ENCODE results near the gene GNMT.

GNMT gene

GRCh38 chr6:43009124-43009523, 48.6 kb downstream of the GNMT start:
- no peak overlapping the region for H3K4me3 ChIP-seq (ENCODE audit: low read depth, low read length)
- ChIA-PET POLR2A (interaction anchor here (1.1 kb wide), 1 partner anchor 15 kb away, joined by 4 read pairs; no protein-coding TSS in a partner anchor), CTCF (interaction anchor here (0.6 to 3.0 kb wide), 5 partner anchors 13 to 192 kb away, joined by 3 to 14 read pairs (median 6); no protein-coding TSS in a partner anchor)
- DNase-seq (ENCODE audit: low read depth, low spot score) = no peak
- peak; percentile 54 for TF ChIP-seq CTCF (IDR thresholded peaks at IDR 0.05; ENCODE audit: insufficient read depth, low read length, missing control alignments)

DNA sequence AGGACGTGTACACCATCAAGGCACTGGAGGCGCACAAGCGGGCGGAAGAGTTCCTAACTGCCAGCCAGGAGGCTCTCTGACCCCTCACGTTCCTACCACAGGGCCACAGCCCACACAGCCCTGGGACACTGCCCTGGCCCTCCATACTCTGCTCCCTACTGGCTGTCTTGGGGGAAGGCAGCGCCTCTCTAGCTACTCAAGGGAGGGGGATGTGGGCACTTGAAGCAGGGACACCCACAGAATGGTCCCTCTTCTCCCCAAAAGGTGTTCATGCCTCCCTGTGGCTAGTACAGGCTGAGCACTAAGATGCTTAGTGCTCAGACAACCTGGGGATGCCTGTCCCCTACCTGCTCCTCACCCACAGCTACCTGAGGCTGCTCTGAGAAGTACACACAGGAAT, 50.7 kb downstream of the GNMT start:
- no peak for DNase-seq (ENCODE audit: low read depth, low spot score)
- ChIA-PET CTCF (interaction anchor here (1.0 to 1.6 kb wide), 6 partner anchors 10 to 166 kb away, joined by 3 to 6 read pairs (median 3); partner anchors contain the start of genes CUL7 and RRP36), POLR2A (interaction anchor here (1.2 kb wide), 1 partner anchor 43 kb away, joined by 3 read pairs; the partner anchor contains the start of gene CUL7)
- H3K4me3 ChIP-seq (ENCODE audit: low read depth, low read length) = no peak overlapping the region; the same call in 1 of the 2 replicates
- no peak for TF ChIP-seq CTCF (IDR thresholded peaks at IDR 0.05; ENCODE audit: insufficient read depth, low read length, missing control alignments)

DNA sequence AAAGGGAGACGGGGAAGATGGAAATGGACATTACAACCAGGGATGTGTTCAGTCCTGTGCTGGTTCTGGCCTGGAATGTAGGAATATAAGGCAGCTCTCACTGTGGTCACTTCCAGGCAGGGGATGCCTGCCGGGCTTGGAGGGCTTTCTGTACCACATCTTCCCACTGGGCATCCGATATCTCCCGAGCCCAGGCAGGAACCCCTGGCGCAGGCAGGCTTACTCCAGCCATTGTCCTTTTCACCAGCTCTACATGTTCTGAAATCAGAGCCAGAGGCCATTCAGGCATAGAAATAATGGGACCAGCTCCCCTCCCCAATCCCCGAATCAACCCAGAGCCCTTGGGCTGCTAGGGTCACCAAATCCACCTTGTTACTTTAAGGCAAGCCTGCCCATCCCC, 51.8 kb downstream of the GNMT start:
- peak overlapping the region; percentile 79 for H3K4me3 ChIP-seq (ENCODE audit: low read depth, low read length)
- no peak for TF ChIP-seq CTCF (IDR thresholded peaks at IDR 0.05; ENCODE audit: insufficient read depth, low read length, missing control alignments)
- ChIA-PET POLR2A (no interaction called here), CTCF (interaction anchor here (0.9 to 5.5 kb wide), 5 partner anchors 8 to 131 kb away, joined by 3 to 38 read pairs (median 6); no protein-coding TSS in a partner anchor)
- DNase-seq (ENCODE audit: low read depth, low spot score) = no peak

DNA sequence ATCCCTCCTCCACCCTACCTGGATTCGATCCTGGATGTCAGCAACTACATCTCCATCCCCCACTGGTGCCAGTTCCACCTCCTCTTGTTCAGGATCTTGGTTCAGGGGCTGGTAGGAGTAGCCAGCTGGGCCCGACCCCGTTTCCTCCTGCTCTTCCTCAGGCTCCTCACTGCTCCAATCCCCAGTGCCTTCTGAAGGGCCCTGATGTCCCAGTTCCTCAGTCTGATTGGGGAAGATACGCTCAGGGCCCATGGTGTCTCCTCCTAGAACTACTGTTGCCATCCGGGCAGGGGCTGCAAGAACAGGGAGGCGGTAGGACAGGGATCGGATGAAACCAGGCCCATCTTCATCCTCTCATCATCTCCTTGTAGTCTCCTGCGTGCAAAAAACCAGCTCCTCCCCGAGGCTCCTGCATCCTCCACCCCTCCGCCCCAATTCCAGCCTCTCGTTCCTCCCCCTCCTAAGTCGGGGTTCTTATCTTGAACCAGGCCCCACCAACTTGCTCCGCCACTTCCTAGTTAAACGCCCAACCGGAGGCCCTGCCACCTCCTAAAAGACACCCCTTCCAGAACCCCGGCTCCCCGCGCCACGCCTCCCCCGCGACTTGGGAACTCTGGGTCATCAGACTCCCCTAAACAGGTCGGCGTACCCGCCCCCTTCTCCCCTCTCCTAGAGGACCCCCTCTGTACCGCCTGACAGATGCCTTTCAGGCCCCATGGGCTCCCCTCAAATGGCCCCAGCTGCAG, 52.7 kb downstream of the GNMT start:
- POLR2A ChIA-PET = interaction anchor here (0.6 to 1.6 kb wide), 6 partner anchors 40 to 775 kb away, joined by 3 to 5 read pairs (median 4); partner anchors contain the start of genes CUL7 and CUL9
- CTCF ChIA-PET = interaction anchor here (0.9 to 5.5 kb wide), 7 partner anchors 9 to 216 kb away, joined by 3 to 38 read pairs (median 4); partner anchors contain the start of gene DNPH1
- DNase-seq (ENCODE audit: low read depth, low spot score) = no peak
- no peak for TF ChIP-seq CTCF (IDR thresholded peaks at IDR 0.05; ENCODE audit: insufficient read depth, low read length, missing control alignments)
- peak overlapping the region; percentile 79 for H3K4me3 ChIP-seq (ENCODE audit: low read depth, low read length)

Measured in AG04449 (cell line).